IMR-90 (cell line): Measurements from ENCODE around the gene ANO8. TPM values are rescaled to one million over a fixed set of nuclear protein-coding genes. Genes with fewer than 3 reads are reported as not detected.

Experiments used
- ATAC-seq: fragments of 200-7000 bp; cut with Tn5 transposase; 2 replicates; pipeline ENCODE4 v1.9.1; 2020; ENCODE audit warnings: low read depth, mild to moderate bottlenecking, moderate library complexity
- BruUV-seq: library from RNA; stranded (reverse); fragments of 400-500 nt; replicated peaks from 2 replicates; lab custom pipeline; 2021; lab: Mats Ljungman, UMichigan
- CTCF ChIA-PET: fragments of 300-600 bp; formaldehyde crosslinking; extraction: SDS; loops from one replicate; lab custom pipeline; 2021; ENCODE audit warnings: antibody characterized with exemption; lab: Yijun Ruan, JAX
- POLR2A ChIA-PET: fragments of 300-600 bp; sonication (Branson Sonifier 250); formaldehyde crosslinking; loops from one replicate; lab custom pipeline; 2022; ENCODE audit warnings: antibody characterized with exemption; ENCODE audit not compliant: unreplicated experiment; lab: Charles Lee
- DNase-seq: peaks from one replicate; pipeline ENCODE4 v3.0.0; 2013
- H2AFZ ChIP-seq: replicated peaks from 2 replicates; pipeline ENCODE3; 2013; ENCODE audit warnings: low read length, mild to moderate bottlenecking; ENCODE audit not compliant: poor library complexity
- H2AK5ac ChIP-seq: 2 replicates; pipeline ENCODE4 v1.6.1; 2013; ENCODE audit warnings: low read depth, low read length, inconsistent platforms
- H2AK9ac ChIP-seq: replicated peaks from 2 replicates; pipeline ENCODE3; 2013; ENCODE audit warnings: mild to moderate bottlenecking, low read depth, low read length, moderate library complexity; ENCODE audit not compliant: poor library complexity
- H2BK120ac ChIP-seq: 2 replicates; pipeline ENCODE4 v1.6.1; 2013; ENCODE audit warnings: low read depth, low read length, inconsistent platforms
- H2BK15ac ChIP-seq: 3 replicates; pipeline ENCODE4 v1.6.1; 2013; ENCODE audit warnings: low read depth, low read length, inconsistent platforms
- H2BK20ac ChIP-seq: 2 replicates; pipeline ENCODE4 v1.6.1; 2013; ENCODE audit warnings: low read depth, mild to moderate bottlenecking, inconsistent platforms, low read length, moderate library complexity
- H2BK5ac ChIP-seq: 2 replicates; pipeline ENCODE4 v1.6.1; 2013; ENCODE audit warnings: mild to moderate bottlenecking, low read depth, low read length, inconsistent platforms; ENCODE audit not compliant: poor library complexity, severe bottlenecking
- H3K14ac ChIP-seq: replicated peaks from 2 replicates; pipeline ENCODE4 v1.6.1; 2013; ENCODE audit warnings: low read depth, low read length, inconsistent platforms
- H3K18ac ChIP-seq: 2 replicates; pipeline ENCODE4 v1.6.1; 2013; ENCODE audit warnings: low read depth, low read length, control low read depth
- H3K23ac ChIP-seq: 2 replicates; pipeline ENCODE4 v1.6.1; 2013; ENCODE audit warnings: low read depth, low read length, inconsistent platforms
- H3K27ac ChIP-seq: 2 replicates; pipeline ENCODE4 v1.5.1; 2013; ENCODE audit warnings: mild to moderate bottlenecking, control low read depth, low read length; ENCODE audit not compliant: insufficient read depth
- H3K27me3 ChIP-seq: 2 replicates; pipeline ENCODE4 v1.6.1; 2013; ENCODE audit warnings: low read length; ENCODE audit not compliant: control insufficient read depth, insufficient read depth
- H3K36me3 ChIP-seq: 2 replicates; pipeline ENCODE4 v1.6.1; 2013; ENCODE audit warnings: low read length, mixed read lengths; ENCODE audit not compliant: control insufficient read depth, insufficient read depth
- H3K4ac ChIP-seq: 2 replicates; pipeline ENCODE4 v1.6.1; 2013; ENCODE audit warnings: low read depth, low read length, inconsistent platforms
- H3K4me1 ChIP-seq: 2 replicates; pipeline ENCODE4 v1.6.1; 2013; ENCODE audit warnings: low read length, mixed read lengths; ENCODE audit not compliant: control insufficient read depth, insufficient read depth
- H3K4me2 ChIP-seq: 2 replicates; pipeline ENCODE4 v1.6.1; 2013; ENCODE audit warnings: low read depth, mild to moderate bottlenecking, control low read depth, low read length, moderate library complexity
- H3K4me3 ChIP-seq: 2 replicates; pipeline ENCODE4 v1.5.1; 2013; ENCODE audit warnings: low read depth, mild to moderate bottlenecking, control low read depth, low read length, moderate library complexity; ENCODE audit not compliant: insufficient read depth
- H3K56ac ChIP-seq: 2 replicates; pipeline ENCODE4 v1.6.1; 2013; ENCODE audit warnings: low read length, inconsistent platforms; ENCODE audit not compliant: insufficient read depth; ENCODE audit errors: extremely low read depth
- H3K79me1 ChIP-seq, 2 experiments: 2 replicates each; pipeline ENCODE4 v1.6.1; 2013; ENCODE audit warnings: low read length in 2 of 2, inconsistent platforms in 1 of 2, low read depth in 1 of 2
- H3K9ac ChIP-seq: 2 replicates; pipeline ENCODE4 v1.6.1; 2013; ENCODE audit warnings: low read depth, low read length, control low read depth
- H3K9me1 ChIP-seq: 2 replicates; pipeline ENCODE4 v1.6.1; 2013; ENCODE audit warnings: low read length, inconsistent platforms; ENCODE audit not compliant: insufficient read depth
- H3K9me3 ChIP-seq: 2 replicates; pipeline ENCODE4 v1.6.1; 2013; ENCODE audit warnings: low read length; ENCODE audit not compliant: control insufficient read depth, insufficient read depth
- H4K20me1 ChIP-seq: 2 replicates; pipeline ENCODE4 v1.6.1; 2013; ENCODE audit warnings: low read length, inconsistent platforms; ENCODE audit not compliant: insufficient read depth
- H4K5ac ChIP-seq: 2 replicates; pipeline ENCODE4 v1.6.1; 2013; ENCODE audit warnings: mild to moderate bottlenecking, low read depth, low read length, control low read depth
- H4K8ac ChIP-seq, 2 experiments: 2 replicates each; pipeline ENCODE4 v1.6.1; 2013; ENCODE audit warnings: low read depth in 2 of 2, low read length in 2 of 2, control low read depth in 1 of 2, inconsistent platforms in 1 of 2
- H4K91ac ChIP-seq: 2 replicates; pipeline ENCODE4 v1.6.1; 2013; ENCODE audit warnings: low read depth, low read length, inconsistent platforms; ENCODE audit not compliant: insufficient read depth
- BHLHE40 ChIP-seq: fragments of 150-350 bp; IDR thresholded peaks from 2 replicates; pipeline ENCODE4 v1.6.1; 2016; ENCODE audit warnings: mild to moderate bottlenecking, low read depth, low read length
- CEBPB ChIP-seq: IDR thresholded peaks from 2 replicates; pipeline ENCODE4 v1.6.1; 2012; ENCODE audit warnings: low read depth, low read length, improper control_type of control experiment
- CHD1 ChIP-seq: IDR thresholded peaks from 2 replicates; pipeline ENCODE4 v1.6.1; 2012; ENCODE audit warnings: low read depth, low read length, improper control_type of control experiment
- CTCF ChIP-seq: conservative IDR thresholded peaks from 2 replicates; pipeline ENCODE4 v1.5.1; 2012; ENCODE audit warnings: mild to moderate bottlenecking, low read depth, low read length, improper control_type of control experiment
- ELK1 ChIP-seq: fragments of 150-350 bp; IDR thresholded peaks from 2 replicates; pipeline ENCODE4 v1.6.1; 2016; ENCODE audit warnings: low read depth, mild to moderate bottlenecking, low read length, moderate library complexity, borderline replicate concordance
- FOS ChIP-seq: fragments of 150-350 bp; IDR thresholded peaks from 2 replicates; pipeline ENCODE4 v1.6.1; 2016; ENCODE audit warnings: low read depth, low read length
- MAFK ChIP-seq: IDR thresholded peaks from 2 replicates; pipeline ENCODE4 v1.6.1; 2012; ENCODE audit warnings: low read depth, low read length, improper control_type of control experiment
- MXI1 ChIP-seq: IDR thresholded peaks from 2 replicates; pipeline ENCODE4 v1.6.1; 2012; ENCODE audit warnings: low read depth, mild to moderate bottlenecking, low read length, moderate library complexity, borderline replicate concordance
- NFE2L2 ChIP-seq: fragments of 150-350 bp; IDR thresholded peaks from 2 replicates; pipeline ENCODE4 v1.6.1; 2016; ENCODE audit warnings: low read depth, mild to moderate bottlenecking, low read length
- POLR2A ChIP-seq: IDR thresholded peaks from 2 replicates; pipeline ENCODE4 v1.6.1; 2012; ENCODE audit warnings: mild to moderate bottlenecking, low read depth, low read length
- RAD21 ChIP-seq: IDR thresholded peaks from 2 replicates; pipeline ENCODE4 v1.6.1; 2012; ENCODE audit warnings: low read length, improper control_type of control experiment
- RCOR1 ChIP-seq: IDR thresholded peaks from 2 replicates; pipeline ENCODE4 v1.6.1; 2012; ENCODE audit warnings: mild to moderate bottlenecking, low read length, improper control_type of control experiment; ENCODE audit not compliant: insufficient replicate concordance
- RFX5 ChIP-seq: IDR thresholded peaks from 2 replicates; pipeline ENCODE4 v1.8.0; 2012; ENCODE audit warnings: low read depth, mild to moderate bottlenecking, low read length, moderate library complexity
- SMC3 ChIP-seq: fragments of 150-350 bp; IDR thresholded peaks from 2 replicates; pipeline ENCODE4 v1.6.1; 2016; ENCODE audit warnings: low read depth, mild to moderate bottlenecking, antibody characterized with exemption, low read length, moderate library complexity
- WGBS, 2 experiments: methylation state at CpG; one replicate each; pipeline versions ENCODE4 v1.1.5 to v1.1.7; 2013; ENCODE audit warnings: missing lambda C conversion rate in 2 of 2; ENCODE audit not compliant: insufficient read length in 1 of 2; ENCODE audit errors: extremely low coverage in 2 of 2; 5-methylcytosine and 5-hydroxymethylcytosine counted together
- dilution Hi-C: fragments of 300-500 bp; cut with HindIII; formaldehyde crosslinking; loops from one replicate; pipeline ENCODE4 v1.14.3; 2018; ENCODE audit warnings: low sequenced_read_pairs; ENCODE audit not compliant: unreplicated experiment
- in situ Hi-C: fragments of 300-500 bp; cut with MboI; formaldehyde crosslinking; loops from 3 replicates; pipeline ENCODE4 v1.14.3; 2019; ENCODE audit warnings: low sequenced_read_pairs, inconsistent platforms, mixed read lengths
- intact Hi-C: fragments of 100-400 bp; cut with micrococcal nuclease; formaldehyde crosslinking; loops from 2 replicates; pipeline ENCODE4 v1.10.0; 2022
- polyA plus RNA-seq, 3 experiments: library from polyadenylated mRNA; depleted of rRNA; stranded (reverse); fragments of >200 nt; gene quantifications; 2 replicates each; pipeline ENCODE4 v1.2.3, GENCODE V29; 2012; ENCODE audit warnings: low replicate concordance in 1 of 3
- total RNA-seq: library from RNA; depleted of rRNA; stranded (reverse); fragments of >200 nt; gene quantifications from 2 replicates; pipeline ENCODE4 v1.2.3, GENCODE V29; 2012
- TF ChIP-seq, protein P1 (sequence below): fragments of 150-350 bp; IDR thresholded peaks from 2 replicates; pipeline ENCODE4 v1.6.1; 2017; ENCODE audit warnings: mild to moderate bottlenecking, antibody characterized with exemption, low read length, low read depth

Gene ANO8
- total and polyA plus RNA-seq, 2 of the 4 experiments (the other 2 are of a cell fraction) = 1.6 to 5.6 TPM

GRCh38 chr19:17330262-17331044 lies 4.2 kb downstream of the ANO8 start:
- H2AK9ac ChIP-seq = no peak overlapping the region
- WGBS, 2 experiments = 90% methylated on average over 9 of the region's 24 CpGs; no CpG with 5 or more reads in 1 of the 2 experiments
- TF ChIP-seq POLR2A = no peak
- no peak for TF ChIP-seq FOS
- no peak for TF ChIP-seq NFE2L2
- no peak for TF ChIP-seq MXI1
- no peak for TF ChIP-seq ELK1
- TF ChIP-seq CHD1 = no peak
- TF ChIP-seq SMC3 = no peak
- TF ChIP-seq CTCF = no peak
- no peak for TF ChIP-seq MAFK
- TF ChIP-seq, protein P1, sequence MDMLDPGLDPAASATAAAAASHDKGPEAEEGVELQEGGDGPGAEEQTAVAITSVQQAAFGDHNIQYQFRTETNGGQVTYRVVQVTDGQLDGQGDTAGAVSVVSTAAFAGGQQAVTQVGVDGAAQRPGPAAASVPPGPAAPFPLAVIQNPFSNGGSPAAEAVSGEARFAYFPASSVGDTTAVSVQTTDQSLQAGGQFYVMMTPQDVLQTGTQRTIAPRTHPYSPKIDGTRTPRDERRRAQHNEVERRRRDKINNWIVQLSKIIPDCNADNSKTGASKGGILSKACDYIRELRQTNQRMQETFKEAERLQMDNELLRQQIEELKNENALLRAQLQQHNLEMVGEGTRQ = no peak
- no peak for TF ChIP-seq RCOR1
- TF ChIP-seq CEBPB = no peak
- no peak for TF ChIP-seq BHLHE40
- TF ChIP-seq RAD21 = no peak
- TF ChIP-seq RFX5 = no peak

More at GRCh38 chr19:17330262-17331044, 4.2 kb downstream of the ANO8 start:
- Histone ChIP-seq H2AFZ (no peak overlapping the region), H3K27me3 (no peaks in the 10 kb centered on the region), H3K27ac (no peak overlapping the region), H3K79me1 (peaks cover 0 to 27% of the 10 kb centered on the region in 2 experiments; a peak in 2 of 4 replicates), H3K36me3 (peaks cover 6% of the 10 kb centered on the region; the same call in 1 of the 2 replicates), H3K4ac (no peak overlapping the region), H3K14ac (no peak overlapping the region), H2BK15ac (no peak overlapping the region), H4K8ac (no peak overlapping the region), H3K4me2 (no peak overlapping the region), H3K4me3 (no peak overlapping the region), H2BK5ac (no peak overlapping the region), H3K9me3 (no peaks in the 10 kb centered on the region), H3K18ac (no peak overlapping the region), H3K56ac (no peak overlapping the region), H2AK5ac (no peak overlapping the region), H4K91ac (no peak overlapping the region), H3K23ac (no peak overlapping the region), H3K9me1 (peaks cover 5% of the 10 kb centered on the region), H3K9ac (no peak overlapping the region), H2BK20ac (no peak overlapping the region), H4K20me1 (no peaks in the 10 kb centered on the region), H2BK120ac (no peak overlapping the region), H3K4me1 (0 out of 2 replicates have a peak, but pooled peaks cover 4% of the 10 kb centered on the region), H4K5ac (no peak overlapping the region)
- intact Hi-C loops = no loop called here
- BruUV-seq = no TSS peak
- ChIA-PET POLR2A (no interaction called here), CTCF (no interaction called here)
- no peak for ATAC-seq
- in situ Hi-C loops = no loop called here
- dilution Hi-C loops = no loop called here
- DNase-seq = no peak
